ENCODE data around the gene SLC12A4.
"Not testable (repeated sequence)": the region's sequence is repeated elsewhere in the genome, so short reads cannot be mapped to it uniquely, and the experiment has no call there.

The SLC12A4 gene

DNA sequence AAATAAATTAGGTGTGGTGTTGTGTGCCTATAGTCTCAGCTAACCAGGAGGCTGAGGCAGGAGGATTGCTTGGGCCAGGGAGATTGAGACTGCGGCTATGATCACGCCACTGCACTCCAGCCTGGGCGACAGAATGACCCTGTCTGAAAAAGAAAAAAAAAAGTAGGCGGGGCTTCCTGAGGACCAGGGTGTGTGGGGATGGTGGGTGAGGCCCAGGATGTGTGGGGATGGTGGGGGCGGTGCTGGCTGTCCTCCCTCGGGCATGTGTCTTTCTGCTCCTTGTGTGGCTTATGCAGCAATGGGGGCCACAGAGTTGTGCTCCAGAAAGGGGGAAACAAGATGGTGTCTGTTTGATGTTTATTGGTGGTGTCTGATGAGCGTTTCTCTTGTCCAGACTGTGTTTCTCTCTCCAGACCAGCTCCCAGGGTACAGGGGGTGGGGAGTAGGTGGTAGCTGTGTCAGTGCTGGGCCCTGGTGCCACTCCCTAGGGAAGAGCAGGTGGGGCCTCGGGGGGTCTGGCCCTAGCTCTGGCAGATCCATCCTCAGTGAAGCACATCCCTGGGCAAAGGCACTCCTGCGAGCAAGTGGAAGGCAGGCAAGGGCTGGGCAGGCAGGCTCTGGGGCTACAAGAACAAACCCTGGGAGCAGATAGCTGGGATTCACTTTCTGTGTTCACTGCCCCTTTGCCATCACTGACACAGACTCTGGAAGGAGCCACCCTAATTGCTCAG lies 26.8 kb downstream of the SLC12A4 start:
- no peak for DNase-seq (ENCODE audit: low read depth)

DNA sequence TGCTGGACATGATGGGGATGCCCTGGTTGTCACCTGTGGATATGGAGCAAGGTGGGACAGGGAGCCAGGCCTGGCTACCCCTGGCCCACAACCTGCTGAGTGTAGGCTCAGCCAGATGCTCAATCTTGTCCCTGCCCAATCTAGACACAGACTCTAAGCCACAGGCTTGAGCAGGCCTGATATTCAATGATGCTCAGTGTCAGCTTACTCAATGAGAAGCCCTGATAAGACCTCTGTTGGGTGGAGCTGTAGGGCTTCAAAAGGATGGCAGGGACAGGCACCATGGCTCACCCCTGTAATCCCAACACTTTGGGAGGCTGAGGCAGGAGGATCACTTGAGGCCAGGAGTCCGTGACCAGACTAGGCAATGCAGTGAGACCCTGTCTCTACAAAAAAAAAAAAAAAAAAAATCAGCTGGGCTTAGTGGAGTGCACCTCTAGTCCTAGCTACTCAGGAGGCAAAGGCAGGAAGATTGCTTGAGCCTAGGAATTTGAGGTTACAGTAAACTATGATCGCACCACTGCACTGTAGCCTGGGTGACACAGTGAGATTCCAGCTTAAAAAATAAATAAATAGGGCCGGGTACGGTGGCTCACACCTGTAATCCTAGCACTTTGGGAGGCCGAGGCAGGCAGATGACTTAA lies 27.9 kb downstream of the SLC12A4 start:
- DNase-seq (ENCODE audit: low read depth), result no peak

DNA sequence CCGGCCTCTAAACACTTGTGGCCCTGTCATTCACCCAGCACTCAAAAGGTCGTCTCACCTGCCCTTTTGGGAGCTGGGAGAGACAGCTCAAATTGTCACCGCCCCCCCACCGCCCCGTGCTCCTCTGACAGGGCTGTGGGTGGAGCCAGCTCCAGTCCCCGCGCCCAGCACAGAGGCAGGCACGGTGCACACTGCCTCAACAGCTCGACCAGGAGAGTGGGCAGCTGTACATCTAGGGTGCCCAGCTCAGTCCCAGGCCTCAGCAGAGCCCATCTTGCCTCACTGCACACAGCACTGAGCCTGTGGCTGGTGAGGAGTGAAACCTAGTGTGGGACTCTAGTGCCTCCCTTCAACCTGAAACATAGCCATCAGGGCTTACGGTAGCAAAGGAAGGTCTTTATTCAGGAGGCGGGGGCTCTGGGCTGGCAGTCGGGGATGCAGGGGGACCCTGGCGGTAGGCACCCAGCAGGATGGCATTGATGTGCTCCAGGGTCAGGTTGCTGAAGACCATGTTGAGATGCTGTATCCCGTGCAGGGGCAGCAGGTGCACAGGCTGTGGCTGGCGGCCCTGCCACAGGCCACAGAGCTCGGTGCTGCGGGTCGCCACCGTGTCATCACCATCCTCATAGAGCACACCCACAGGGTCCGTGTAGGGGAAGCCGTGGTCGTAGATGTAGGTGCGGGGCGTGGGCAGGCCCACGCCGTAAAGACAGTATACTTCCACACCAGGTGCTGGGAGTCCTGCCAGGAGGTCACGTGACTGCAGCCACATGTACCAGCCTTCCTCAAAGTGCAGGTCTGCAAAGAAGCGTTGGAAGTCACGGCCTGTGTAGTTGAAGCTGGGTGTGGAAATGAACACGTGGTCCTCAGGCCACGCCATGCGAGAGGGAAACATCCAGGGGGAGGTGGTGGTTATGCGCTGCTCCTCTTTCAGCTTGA lies 28.7 kb downstream of the SLC12A4 start:
- DNase-seq (ENCODE audit: low read depth), result no peak

DNA sequence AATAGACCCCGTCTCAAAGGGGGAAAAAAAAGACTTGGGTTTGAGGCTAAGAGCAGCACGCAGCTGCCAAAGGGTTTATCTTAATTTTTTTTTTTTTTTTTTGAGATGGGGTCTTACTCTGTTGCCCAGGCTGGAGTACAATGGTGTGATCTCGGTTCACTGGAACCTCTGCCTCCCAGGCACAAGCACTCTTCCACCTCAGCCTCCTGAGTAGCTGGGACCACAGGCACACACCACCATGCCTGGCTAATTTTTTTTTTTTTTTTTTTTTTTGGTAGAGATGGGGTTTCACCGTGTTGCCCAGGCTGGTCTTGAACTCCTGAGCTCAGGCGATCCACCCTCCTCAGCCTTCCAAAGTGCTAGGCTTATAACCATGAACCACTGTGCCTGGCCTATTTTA lies 30.7 kb downstream of the SLC12A4 start:
- DNase-seq (ENCODE audit: low read depth), result not testable (repeated sequence)

DNA sequence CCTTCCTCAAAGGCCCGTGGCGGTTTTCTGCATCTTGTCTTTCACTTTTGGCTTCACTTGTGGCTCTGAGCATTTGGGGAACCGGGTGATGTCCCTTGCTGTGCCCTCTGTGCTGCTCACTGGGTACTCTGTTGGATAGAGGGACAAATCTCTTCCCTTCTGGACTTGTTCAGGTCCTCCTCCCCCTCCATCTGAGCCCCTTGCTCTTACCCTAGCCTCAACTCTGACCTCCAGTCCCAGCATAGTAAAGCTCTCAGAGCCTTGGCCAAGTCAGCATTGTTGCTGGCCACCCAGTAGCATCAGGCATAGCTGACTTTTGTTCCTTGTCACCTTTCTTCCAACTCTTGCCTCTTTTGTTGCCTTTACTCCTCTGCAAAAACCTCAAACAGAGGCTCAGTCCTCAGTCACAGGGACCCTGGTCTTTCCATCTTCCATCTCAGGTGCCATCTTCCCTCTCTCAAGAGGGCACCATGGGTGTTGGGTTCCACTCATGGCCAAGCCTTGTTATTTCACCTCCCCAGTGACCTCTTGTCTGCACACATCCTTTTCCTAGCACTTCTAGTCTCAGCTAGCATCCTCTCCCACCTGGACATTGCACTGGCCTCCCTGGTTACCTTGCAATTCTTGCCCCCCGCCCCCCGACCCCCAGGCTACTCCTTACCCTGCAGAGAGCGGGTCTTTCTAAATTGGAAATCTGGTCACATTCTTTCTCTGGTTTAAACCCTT lies 31.4 kb downstream of the SLC12A4 start:
- DNase-seq (ENCODE audit: low read depth), result no peak

DNA sequence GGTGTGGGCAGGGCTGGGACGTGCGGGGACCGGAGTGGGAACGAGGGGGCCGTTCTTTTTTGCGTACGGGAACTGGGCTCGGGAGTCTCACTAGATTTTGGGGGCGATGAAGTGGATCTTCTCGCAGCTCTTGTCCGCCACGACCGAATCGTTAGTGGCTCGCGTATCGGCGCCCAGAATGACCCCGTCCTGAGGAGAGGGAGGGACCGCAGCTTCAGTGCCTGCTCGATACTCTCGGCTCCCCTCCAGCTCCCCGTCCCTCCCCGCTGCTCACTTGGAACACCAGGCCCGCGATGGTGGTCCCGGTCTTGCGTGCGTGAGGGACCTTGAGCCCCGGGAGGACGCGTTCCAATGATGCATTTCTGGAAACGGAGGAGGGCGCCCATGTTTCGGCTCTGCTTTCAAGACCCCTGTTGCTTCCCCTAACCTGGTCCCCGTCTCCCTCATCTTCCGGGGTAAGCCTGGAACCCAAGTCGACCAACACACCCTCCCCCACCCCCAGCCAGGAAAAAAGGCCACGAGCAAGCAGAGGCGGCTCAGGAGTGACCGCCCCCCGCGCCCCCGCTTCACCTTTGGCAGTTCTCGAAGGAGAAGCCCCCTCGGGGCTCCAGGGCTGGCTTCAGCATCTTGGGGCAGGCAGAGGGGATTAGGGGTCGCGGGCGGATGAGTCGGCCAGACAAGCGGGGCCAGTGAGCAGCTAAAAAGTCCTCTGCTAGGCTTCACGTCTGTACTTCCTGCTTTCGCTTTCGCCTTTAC lies 32.1 kb downstream of the SLC12A4 start, which contains the start of gene PSMB10:
PSMB10 (minus strand) TSS at position 727 of the 756 bp plus-strand sequence; CDS start at position 626, 101 bp downstream.
- DNase-seq (ENCODE audit: low read depth), result peak; percentile 65

DNA sequence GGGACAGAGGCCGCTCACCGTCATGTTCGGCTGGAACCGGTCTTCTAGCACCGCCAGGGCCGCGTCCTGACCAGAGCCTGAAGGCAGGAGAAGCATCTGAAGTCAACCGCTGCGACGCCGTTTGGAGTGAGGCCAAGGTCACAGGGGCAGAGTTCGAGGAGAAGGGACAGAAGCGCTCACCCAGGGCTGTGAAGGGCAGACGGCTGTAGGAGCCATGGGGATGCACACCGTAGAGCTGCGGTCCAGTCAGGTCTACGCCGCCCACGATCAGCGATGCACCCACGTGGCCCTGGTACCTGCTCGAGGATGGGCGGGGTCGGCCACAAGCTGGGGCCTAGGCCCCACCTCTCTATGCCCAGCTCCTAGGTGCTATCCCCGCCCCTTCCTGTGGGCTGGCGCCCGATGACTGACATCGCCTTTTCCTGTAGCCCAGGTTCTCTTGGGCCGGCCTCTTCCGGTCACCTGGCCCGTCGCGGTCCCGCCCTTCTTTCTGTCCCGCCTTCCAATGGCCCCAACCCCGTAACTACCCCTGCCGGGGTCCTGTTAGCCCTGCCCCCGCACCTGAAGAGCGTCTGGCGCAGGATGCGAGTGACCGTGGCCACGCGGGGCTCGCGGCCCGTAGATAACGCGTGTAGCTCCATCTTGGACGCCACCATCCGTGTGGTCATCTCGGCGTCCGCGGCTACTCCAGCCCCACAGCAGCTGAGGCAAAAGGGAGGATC lies 32.9 kb downstream of the SLC12A4 start:
- peak; percentile 86 for DNase-seq (ENCODE audit: low read depth)

DNA sequence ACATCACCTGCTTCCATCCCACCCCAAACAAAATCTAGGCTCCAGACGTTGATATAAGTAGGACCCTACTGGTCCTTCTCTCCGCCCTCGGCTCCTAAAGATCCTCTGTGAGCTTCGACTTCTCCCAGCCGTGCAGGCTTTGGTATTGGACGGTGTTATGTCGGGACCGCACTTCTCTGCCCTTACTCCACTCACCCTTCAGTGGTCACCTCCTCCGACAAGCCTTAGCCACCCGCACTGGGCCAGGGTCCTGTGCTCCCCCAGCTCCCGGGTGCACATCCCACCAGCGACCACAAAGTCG lies 33.4 kb downstream of the SLC12A4 start:
- DNase-seq (ENCODE audit: low read depth), result no peak

DNA sequence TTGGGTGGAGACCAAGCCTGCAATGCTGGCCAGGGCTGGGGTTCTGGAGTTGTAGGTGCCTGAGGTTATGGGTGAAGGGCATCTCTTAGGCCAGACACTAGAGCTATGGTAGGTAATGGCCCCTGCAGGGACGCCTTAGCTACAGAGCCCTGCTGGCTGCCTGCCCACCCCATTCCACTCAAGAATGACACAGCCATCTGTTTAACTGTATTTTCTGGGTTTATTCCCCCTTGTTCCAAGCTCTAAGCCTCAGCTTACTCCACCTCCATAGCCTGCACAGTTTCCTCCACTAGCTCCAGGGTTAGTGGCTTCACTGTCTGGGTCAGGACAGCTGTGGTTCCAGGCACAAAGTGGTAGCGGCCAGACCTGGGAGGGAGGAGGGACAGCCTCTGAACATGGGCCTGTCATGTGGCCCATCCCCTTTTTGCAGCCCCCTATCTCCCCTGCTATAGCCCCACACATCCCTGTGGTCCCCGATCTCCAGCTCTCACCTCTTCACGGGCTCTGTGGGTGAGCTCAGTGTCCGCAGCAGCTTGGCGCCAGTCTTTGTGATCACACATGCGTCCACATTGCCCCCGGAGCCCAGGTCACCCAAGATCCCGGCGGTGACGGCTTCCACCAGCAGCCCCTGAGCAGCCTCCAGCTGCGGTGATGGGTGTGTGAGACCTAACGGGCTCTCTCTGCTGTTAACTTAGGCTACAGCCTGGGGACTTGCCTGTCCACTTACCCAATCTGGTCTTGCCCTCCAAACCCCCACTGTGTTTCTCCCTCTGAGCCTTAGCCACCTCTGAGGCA lies 33.9 kb downstream of the SLC12A4 start:
- DNase-seq (ENCODE audit: low read depth), result no peak

DNA sequence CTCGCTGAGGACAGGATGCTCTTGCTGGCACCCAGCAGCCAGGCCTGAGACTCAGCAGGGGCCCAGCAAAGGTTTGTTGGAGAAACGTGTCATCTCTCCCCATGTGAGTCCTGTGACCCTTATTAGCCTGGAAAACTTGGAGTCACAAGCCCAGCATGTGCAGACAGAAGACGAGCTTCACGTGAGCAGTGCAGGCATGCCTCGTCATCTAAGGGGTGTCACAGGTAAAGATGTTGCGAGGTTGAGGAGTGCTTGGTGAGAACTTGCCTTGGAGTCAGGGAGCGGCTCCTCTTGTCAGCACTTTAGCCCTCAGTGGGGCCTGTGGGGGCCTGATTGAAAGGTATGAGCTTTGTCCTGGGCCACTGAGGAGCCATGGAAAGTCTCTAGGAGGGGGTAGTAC lies 34.6 kb downstream of the SLC12A4 start:
- no peak for DNase-seq (ENCODE audit: low read depth)

DNA sequence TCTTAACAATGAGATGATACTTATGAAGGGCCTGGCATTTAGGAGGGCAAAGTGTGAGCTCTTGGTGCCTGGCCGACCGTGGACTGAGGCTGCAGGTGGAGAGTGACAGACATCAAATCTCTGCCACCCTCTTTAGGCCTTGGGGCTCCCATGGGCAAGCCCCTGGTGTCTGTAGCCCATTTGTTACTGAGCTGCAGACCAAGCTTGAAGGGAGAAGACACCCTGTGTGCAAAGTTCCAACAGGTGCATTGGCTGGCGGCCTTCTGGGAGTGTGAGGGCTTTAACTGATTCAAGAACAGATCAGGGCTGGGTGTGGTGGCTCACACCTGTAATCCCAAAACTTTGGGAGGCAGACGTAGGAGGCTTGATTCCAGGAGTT lies 36.0 kb downstream of the SLC12A4 start:
- DNase-seq (ENCODE audit: low read depth), result no peak

DNA sequence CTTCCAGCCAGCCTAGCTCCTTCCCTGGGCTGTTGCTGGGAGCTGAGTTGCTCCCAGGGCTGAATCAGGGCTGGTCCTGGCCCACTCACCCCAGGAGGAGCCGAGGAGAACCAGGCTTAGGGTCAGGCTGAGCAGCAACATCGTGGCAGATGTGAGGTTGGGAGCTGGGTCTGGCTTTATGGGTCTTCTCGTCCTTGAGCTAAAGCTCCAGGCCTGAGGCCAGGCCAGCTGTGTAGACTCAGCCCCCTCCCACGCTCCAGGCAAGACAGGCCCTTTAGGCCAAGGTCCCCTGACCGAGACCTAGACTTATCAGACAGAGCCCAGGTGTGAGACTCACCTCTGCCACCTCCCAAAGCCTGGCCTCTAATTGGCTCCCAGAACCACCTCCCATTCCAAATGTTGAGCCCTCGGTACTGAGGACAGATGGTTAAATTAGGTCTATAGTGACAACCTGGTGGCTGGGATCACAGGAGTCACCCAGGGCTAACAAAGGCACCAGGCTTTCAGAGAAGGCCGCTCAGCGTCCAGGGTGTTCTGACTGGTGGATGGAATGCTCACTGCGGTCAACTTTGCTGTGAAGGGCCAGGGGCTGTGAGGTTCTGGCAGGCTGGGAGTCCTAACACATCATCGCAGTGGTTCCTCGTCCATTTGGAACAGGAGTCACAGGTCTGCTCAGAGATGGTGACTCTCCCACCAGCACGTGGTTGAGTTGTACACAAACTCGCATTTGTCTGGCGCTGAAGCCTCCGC lies 36.5 kb downstream of the SLC12A4 start, which contains the start of gene CTRL:
CTRL (minus strand) TSS at position 151 of the 750 bp plus-strand sequence; CDS start at position 141, 10 bp downstream.
- no peak for DNase-seq (ENCODE audit: low read depth)

DNA sequence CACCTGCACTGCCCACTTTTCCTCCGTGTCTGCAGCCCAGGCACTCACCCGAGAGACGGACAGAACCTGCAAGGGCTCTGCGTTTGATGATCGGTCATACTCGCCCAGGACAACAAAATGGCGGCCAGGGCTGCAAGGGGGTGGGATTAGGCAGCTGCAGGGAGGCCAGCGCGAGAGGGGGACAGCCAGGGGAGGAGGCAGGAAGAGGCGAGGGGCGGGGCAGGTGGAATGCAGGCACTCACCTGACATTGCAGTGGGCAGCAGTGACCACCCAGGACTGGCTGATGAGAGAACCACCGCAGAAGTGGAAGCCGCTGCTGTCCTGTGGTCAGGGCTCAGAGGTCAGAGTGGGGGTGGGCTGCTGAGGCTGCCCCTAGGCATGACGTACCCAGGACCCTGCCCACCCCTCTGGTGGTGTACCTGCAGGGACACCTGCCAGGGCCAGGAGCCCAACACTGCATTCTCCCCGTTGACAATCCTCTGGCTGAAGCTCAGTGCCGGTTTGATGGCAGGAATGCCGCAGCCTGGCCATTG lies 37.7 kb downstream of the SLC12A4 start:
- DNase-seq (ENCODE audit: low read depth), result no peak

DNA sequence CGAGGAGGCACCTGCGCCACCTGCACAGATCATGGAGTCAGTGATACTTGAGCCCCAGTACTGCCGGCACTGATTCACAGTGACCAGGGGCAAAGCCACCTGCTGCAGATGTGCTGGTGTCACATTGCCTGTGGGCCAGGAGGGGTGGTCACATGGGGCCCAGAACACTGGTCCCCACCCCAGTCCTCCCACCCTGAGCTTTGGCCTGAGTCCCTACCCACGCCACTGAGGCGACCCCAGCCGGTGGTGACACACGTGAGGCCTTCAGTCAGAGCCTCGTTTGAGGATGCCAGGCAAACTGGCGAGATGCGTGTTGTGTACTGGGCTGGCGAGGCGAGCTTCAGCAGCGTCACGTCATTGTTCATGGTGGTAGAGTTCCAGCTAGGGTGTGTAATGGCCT lies 38.2 kb downstream of the SLC12A4 start:
- no peak for DNase-seq (ENCODE audit: low read depth)

DNA sequence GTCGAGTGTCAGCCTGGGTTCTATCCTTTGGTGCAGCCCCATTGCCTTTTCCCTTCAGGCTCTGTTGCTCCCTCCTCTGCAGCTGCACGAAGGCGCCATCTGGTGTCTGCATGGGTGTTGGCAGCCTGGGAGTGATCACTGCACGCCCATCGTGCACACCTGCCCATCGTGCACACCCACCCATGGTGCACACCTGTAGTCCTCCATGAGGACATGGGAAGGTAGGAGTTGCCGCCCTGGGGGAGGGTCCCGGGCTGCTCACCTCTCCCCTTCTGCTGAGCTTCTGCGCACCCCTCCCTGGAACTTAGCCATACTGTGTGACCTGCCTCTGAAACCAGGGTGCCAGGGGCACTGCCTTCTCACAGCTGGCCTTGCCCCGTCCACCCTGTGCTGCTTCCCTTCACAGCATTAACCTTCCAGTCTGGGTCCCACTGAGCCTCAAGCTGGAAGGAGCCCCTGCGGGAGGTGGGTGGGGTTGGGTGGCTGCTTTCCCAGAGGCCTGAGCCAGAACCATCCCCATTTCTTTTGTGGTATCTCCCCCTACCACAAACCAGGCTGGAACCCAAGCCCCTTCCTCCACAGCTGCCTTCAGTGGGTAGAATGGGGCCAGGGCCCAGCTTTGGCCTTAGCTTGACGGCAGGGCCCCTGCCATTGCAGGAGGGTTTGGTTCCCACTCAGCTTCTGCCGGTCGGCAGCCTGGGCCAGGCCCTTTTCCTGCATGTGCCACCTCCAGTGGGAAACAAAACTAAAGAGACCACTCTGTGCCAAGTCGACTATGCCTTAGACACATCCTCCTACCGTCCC lies 39.7 kb downstream of the SLC12A4 start:
- peak; percentile 39 for DNase-seq (ENCODE audit: low read depth)

DNA sequence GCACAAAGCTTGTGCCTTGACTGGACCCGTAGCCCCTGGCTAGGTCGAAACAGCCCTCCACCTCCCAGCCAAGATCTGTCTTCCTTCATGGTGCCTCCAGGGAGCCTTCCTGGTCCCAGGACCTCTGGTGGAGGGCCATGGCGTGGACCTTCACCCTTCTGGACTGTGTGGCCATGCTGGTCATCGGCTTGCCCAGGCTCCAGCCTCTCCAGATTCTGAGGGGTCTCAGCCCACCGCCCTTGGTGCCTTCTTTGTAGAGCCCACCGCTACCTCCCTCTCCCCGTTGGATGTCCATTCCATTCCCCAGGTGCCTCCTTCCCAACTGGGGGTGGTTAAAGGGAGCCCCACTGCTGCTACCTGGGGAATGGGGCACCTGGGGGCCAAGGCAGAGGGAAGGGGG lies 40.3 kb downstream of the SLC12A4 start:
- DNase-seq (ENCODE audit: low read depth), result no peak

DNA sequence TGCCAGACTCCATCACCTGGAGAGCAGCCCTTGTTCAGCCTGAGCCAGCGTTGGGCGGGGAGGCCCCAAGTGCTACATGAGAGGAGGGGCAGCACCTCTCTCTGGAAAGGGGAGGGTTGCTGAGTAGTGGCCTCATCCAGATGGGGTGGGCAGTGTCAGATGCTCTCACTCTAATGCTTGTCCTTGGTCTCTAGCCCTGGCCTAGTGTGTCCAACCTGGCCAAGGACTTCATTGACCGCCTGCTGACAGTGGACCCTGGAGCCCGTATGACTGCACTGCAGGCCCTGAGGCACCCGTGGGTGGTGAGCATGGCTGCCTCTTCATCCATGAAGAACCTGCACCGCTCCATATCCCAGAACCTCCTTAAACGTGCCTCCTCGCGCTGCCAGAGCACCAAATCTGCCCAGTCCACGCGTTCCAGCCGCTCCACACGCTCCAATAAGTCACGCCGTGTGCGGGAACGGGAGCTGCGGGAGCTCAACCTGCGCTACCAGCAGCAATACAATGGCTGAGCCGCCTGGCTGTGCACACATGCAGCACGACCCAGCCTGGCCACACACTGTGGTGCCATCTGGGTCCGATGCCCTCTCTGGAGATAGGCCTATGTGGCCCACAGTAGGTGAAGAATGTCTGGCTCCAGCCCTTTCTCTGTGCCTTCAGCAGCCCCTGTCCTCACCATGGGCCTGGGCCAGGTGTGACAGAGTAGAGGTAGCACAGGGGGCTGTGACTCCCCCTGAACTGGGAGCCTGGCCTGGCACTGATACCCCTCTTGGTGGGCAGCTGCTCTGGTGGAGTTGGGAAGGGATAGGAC lies 41.1 kb downstream of the SLC12A4 start:
- no peak for DNase-seq (ENCODE audit: low read depth)

Measured in fibroblast of gingiva (primary cell).